Measurements from ENCODE around the gene KCNH1.

DNA sequence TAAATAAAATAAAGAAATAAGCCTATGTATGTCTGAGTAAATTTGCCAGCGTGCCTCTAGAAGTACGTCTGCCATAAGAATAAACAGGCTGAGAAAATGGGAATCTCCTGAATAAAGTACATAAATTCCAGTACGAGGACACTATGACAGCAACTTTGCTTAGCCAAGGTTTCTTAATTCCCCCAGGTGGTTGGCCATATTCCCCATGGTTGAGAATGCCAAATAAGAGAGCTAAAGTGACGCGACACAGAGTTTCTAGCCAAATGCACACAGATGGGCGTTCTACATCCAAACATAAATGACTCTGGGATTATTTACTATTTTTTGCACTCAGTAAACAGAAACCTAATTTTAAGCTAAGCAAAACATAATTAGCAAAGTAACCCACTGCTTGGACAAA, 19.5 kb downstream of the KCNH1 start:
- TF ChIP-seq, protein P1, sequence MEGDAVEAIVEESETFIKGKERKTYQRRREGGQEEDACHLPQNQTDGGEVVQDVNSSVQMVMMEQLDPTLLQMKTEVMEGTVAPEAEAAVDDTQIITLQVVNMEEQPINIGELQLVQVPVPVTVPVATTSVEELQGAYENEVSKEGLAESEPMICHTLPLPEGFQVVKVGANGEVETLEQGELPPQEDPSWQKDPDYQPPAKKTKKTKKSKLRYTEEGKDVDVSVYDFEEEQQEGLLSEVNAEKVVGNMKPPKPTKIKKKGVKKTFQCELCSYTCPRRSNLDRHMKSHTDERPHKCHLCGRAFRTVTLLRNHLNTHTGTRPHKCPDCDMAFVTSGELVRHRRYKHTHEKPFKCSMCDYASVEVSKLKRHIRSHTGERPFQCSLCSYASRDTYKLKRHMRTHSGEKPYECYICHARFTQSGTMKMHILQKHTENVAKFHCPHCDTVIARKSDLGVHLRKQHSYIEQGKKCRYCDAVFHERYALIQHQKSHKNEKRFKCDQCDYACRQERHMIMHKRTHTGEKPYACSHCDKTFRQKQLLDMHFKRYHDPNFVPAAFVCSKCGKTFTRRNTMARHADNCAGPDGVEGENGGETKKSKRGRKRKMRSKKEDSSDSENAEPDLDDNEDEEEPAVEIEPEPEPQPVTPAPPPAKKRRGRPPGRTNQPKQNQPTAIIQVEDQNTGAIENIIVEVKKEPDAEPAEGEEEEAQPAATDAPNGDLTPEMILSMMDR (conservative IDR thresholded peaks at IDR 0.05; ENCODE audit: low read depth, low read length) = no peak
- TF ChIP-seq EZH2 (IDR thresholded peaks at IDR 0.05; ENCODE audit: borderline replicate concordance, low read depth, low read length, poor library complexity, severe bottlenecking) = no peak

All from A673 (cell line).